ENCODE results near the gene KANSL1.

DNA sequence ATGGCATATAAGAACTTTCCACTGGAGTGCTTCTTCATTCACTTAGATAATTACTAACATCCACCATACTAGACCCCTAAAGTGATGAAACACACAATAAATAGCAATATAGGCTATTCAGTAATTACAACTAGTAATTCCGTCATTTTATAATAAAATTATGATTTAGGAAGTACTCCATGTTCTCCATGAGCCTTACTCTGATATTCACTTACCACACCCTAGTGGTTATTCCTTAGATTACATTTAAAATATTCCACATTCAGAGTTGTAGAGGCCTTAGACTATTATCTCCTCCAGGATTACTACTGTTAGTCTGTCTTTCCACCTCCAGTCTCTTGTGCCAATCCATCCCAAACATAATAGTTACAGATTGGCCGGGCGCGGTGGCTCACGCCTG is 131.8 kb downstream of the KANSL1 start:
- TF ChIP-seq, protein P1, sequence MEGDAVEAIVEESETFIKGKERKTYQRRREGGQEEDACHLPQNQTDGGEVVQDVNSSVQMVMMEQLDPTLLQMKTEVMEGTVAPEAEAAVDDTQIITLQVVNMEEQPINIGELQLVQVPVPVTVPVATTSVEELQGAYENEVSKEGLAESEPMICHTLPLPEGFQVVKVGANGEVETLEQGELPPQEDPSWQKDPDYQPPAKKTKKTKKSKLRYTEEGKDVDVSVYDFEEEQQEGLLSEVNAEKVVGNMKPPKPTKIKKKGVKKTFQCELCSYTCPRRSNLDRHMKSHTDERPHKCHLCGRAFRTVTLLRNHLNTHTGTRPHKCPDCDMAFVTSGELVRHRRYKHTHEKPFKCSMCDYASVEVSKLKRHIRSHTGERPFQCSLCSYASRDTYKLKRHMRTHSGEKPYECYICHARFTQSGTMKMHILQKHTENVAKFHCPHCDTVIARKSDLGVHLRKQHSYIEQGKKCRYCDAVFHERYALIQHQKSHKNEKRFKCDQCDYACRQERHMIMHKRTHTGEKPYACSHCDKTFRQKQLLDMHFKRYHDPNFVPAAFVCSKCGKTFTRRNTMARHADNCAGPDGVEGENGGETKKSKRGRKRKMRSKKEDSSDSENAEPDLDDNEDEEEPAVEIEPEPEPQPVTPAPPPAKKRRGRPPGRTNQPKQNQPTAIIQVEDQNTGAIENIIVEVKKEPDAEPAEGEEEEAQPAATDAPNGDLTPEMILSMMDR (IDR thresholded peaks at IDR 0.05), result peak in 1 of 4 experiments; percentile 27
- TF ChIP-seq POLR2A (IDR thresholded peaks at IDR 0.05), result no peak
- no peak for TF ChIP-seq POLR2AphosphoS5 (IDR thresholded peaks at IDR 0.05)
